BE2C (cell line): Measurements from ENCODE around the gene SRSF9.
A peak's percentile ranks its signal among the peaks of the same experiment; 100 is the strongest.
"Not testable (repeated sequence)": the region's sequence is repeated elsewhere in the genome, so short reads cannot be mapped to it uniquely, and the experiment has no call there.

ENCODE experiments used
- DNase-seq: peaks from one replicate; pipeline ENCODE4 v3.0.0-alpha.2; 2020
- H3K27me3 ChIP-seq: fragments of 250-450 bp; sonication (Bioruptor Pico); 2 replicates; pipeline ENCODE4 v1.5.1; 2020; ENCODE audit warnings: mild to moderate bottlenecking
- H3K36me3 ChIP-seq: fragments of 250-450 bp; sonication (Bioruptor Pico); 2 replicates; pipeline ENCODE4 v1.5.1; 2020; ENCODE audit warnings: mild to moderate bottlenecking
- H3K4me1 ChIP-seq: fragments of 250-450 bp; sonication (Bioruptor Pico); 2 replicates; pipeline ENCODE4 v1.5.1; 2020
- H3K4me3 ChIP-seq: 2 replicates; pipeline ENCODE4 v1.5.1; 2011; ENCODE audit warnings: low read depth, low read length
- H3K9me3 ChIP-seq: fragments of 250-450 bp; sonication (Bioruptor Pico); 2 replicates; pipeline ENCODE4 v1.5.1; 2020
- TF ChIP-seq, protein P1 (sequence below): IDR thresholded peaks from 2 replicates; pipeline ENCODE4 v1.5.1; 2012; ENCODE audit warnings: mild to moderate bottlenecking, low read depth, low read length

SRSF9 gene

GRCh38 chr12:120495186-120495730 is 25.7 kb upstream of the SRSF9 start:
- Histone ChIP-seq H3K4me3 (peak overlapping the region; percentile 93), H3K36me3 (peaks cover 16% of the 10 kb centered on the region), H3K9me3 (no peaks in the 10 kb centered on the region), H3K27me3 (no peaks in the 10 kb centered on the region), H3K4me1 (no peaks in the 10 kb centered on the region)
- no peak for DNase-seq
- TF ChIP-seq, protein P1, sequence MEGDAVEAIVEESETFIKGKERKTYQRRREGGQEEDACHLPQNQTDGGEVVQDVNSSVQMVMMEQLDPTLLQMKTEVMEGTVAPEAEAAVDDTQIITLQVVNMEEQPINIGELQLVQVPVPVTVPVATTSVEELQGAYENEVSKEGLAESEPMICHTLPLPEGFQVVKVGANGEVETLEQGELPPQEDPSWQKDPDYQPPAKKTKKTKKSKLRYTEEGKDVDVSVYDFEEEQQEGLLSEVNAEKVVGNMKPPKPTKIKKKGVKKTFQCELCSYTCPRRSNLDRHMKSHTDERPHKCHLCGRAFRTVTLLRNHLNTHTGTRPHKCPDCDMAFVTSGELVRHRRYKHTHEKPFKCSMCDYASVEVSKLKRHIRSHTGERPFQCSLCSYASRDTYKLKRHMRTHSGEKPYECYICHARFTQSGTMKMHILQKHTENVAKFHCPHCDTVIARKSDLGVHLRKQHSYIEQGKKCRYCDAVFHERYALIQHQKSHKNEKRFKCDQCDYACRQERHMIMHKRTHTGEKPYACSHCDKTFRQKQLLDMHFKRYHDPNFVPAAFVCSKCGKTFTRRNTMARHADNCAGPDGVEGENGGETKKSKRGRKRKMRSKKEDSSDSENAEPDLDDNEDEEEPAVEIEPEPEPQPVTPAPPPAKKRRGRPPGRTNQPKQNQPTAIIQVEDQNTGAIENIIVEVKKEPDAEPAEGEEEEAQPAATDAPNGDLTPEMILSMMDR: no peak

- H3K36me3 ChIP-seq: no peaks in the 10 kb centered on the region; the same call in none of the 2 replicates
- TF ChIP-seq, protein P1: no peak
Measured at GRCh38 chr12:120490833-120491512, 21.4 kb upstream of the SRSF9 start.

DNA sequence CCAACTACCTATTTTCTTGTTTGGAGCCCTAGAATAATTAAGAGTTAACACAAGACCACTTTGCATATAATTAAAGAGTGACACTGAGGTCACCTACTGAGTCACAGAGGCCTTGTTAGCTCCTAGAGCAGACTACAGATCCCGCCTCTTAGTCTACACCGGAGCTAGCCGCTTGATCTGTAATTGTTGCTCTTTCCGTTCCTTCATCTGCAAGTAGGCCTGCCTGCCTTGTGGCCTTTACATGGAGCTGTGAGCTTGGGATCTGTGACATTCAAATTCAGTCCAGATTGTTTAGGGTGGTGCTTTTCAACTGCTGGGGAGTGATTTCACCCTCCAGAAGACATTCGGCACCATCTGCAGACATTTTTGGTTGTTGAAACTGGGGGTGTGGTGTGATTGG is 20.8 kb upstream of the SRSF9 start:
- peaks cover 10% of the 10 kb centered on the region for H3K4me1 ChIP-seq
- H3K36me3 ChIP-seq: no peaks in the 10 kb centered on the region; the same call in none of the 2 replicates
- TF ChIP-seq, protein P1: no peak
- no peak for DNase-seq
- no peaks in the 10 kb centered on the region for H3K27me3 ChIP-seq
- no peaks in the 10 kb centered on the region for H3K9me3 ChIP-seq
- no peak overlapping the region for H3K4me3 ChIP-seq

More at GRCh38 chr12:120490833-120491512, 21.4 kb upstream of the SRSF9 start:
- DNase-seq: no peak
- Histone ChIP-seq H3K9me3 (no peaks in the 10 kb centered on the region), H3K27me3 (no peaks in the 10 kb centered on the region), H3K4me1 (peaks cover 10% of the 10 kb centered on the region), H3K4me3 (no peak overlapping the region)

DNA sequence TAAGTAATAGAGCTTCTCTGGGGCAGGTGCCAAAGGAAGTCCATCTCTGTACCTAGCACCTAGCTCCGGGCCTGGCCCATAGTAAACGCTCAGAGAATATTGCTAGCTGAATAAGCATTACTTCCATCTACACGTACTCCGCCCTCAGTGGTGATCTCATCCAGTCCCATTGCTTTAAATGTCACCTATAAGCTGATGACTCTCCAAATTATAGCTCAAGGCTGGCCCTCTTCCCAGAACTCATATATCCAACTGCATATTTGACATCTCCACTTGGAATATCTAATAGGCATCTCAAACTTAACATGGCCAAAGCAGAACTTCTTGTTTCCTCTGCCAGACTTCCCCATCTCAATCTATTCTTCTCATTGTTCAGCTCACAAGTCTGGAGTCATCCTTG is 19.5 kb upstream of the SRSF9 start:
- Histone ChIP-seq H3K4me1 (peaks cover 10% of the 10 kb centered on the region), H3K36me3 (no peaks in the 10 kb centered on the region; the same call in none of the 2 replicates), H3K27me3 (no peaks in the 10 kb centered on the region), H3K4me3 (no peak overlapping the region), H3K9me3 (no peaks in the 10 kb centered on the region)
- DNase-seq: no peak
- TF ChIP-seq, protein P1: no peak

DNA sequence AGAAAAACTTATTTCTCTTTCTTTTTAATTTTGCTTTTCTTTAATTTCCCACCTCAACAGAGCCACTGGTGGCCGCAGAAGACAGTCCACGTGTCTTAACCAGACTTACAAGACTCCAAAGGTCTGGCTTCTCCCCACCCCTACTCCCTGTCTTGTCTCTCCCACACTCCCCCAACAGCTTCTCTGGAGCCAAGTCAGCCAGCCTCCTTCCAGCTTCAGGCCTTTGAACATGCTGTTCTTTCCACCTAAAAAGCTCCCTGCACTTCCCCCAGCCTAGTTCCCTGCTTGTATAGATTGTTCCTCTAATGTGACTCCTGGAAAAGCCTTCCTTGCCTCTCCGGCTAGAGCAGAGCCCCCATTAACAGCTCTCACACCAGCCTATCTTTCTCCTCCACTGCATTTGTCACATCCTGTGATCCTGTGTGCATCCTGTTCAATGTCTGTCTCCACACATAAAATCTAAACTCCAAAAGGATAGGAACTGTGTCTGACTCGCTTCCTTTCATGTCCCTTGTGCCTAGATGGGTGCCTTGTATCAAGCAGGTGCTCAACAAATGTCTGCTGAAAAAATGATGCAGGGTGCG is 18.6 kb upstream of the SRSF9 start:
- DNase-seq: no peak

GRCh38 chr12:120487552-120487951 is 18.0 kb upstream of the SRSF9 start:
- H3K9me3 ChIP-seq, H3K4me3 ChIP-seq, H3K27me3 ChIP-seq, H3K36me3 ChIP-seq, H3K4me1 ChIP-seq: not testable (repeated sequence)
- DNase-seq: peak; percentile 48

More for the DNA sequence above, 18.6 kb upstream of the SRSF9 start:
- no peak overlapping the region for H3K4me3 ChIP-seq
- TF ChIP-seq, protein P1: no peak
- no peaks in the 10 kb centered on the region for H3K27me3 ChIP-seq
- H3K9me3 ChIP-seq: no peaks in the 10 kb centered on the region
- peaks cover 10% of the 10 kb centered on the region for H3K4me1 ChIP-seq
- H3K36me3 ChIP-seq: no peaks in the 10 kb centered on the region; the same call in none of the 2 replicates
